Mammary microvascular endothelial cell (primary cell): Measurements from ENCODE around the gene FFAR4. TPM values are rescaled to one million over a fixed set of nuclear protein-coding genes. Genes with fewer than 3 reads are reported as not detected.

Experiments used
- total RNA-seq: library from RNA; depleted of rRNA; stranded (reverse); fragments of >200 nt; gene quantifications from 2 replicates; pipeline ENCODE4 v1.2.3, GENCODE V29; 2015

The FFAR4 gene
- total RNA-seq: not detected in 2 replicates

GRCh38 chr10:93566435-93567276, at the start of gene FFAR4:
TSS of gene FFAR4 (plus strand) at chr10:93566665. CDS start at chr10:93566721, 56 bp downstream.

DNA sequence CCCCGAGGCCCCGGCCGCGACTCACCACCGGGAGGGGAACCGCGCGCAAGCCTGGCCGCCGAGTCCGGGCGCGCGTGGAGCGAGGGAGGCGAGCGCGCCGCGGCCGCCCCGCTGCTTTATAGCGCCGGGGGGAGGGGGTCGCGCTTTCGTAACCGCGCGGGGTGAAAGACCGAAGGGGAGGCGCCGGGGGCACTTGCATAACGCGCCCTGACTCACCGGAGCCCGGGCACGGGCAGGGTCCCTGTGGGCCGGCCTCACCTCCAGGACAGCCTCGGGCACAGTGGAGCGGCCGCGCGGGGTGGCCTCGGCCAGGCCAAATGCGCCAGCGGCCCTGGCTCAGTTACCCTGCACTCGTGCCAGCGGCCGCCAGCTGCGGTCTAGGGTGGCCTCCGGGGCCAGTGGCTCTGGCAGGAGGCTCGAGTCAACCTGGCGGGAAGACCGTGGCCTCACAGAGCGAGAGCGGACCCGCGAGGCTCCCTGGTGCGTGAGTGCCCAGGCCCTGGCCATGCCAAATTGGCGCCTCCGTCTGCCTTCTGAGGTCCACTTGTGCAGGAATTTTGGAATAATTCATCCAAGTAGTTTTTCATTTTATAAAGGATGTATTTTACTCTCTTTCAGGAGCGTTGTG, 34.8 kb downstream of the FFAR4 start, which contains the start of gene RBP4:
RBP4 (minus strand) TSS at position 90 of the 628 bp plus-strand sequence. CDS start 207 bp downstream, outside the sequence.

DNA sequence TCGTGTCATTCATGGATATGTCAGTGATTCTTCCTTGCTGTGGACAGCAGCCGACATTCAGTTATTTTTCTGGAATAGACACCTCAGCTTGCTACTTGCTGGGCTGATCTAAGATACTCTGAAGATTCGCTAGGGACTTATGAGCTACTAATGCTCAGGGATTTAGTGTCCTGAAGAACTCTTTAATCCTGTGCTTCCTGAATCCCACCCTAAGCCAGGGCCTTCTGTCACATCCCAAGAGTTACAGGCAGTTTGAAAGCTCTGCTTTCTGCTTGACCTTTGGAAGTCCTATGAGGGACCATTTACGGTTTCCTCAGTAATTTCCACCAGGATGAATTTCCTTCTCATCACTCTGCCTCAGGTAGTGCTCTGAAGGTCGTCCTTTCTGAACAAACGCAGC, 45.8 kb downstream of the FFAR4 start, which contains the start of gene PDE6C:
PDE6C (plus strand) TSS at position 227 of the 400 bp plus-strand sequence. CDS start 189 bp downstream, outside the sequence.

Other genes with a start within 250 kb of the FFAR4 start
- 256 and 267 TPM in 2 replicates for gene MYOF, start 84.3 kb upstream of the FFAR4 start, total RNA-seq
- gene CEP55, start 70.1 kb upstream of the FFAR4 start, total RNA-seq: 83.6 and 85.5 TPM in 2 replicates
- gene RBP4, start 34.6 kb downstream of the FFAR4 start, total RNA-seq: not detected in 2 replicates
- gene PDE6C, start 45.9 kb downstream of the FFAR4 start, total RNA-seq: not detected in 2 replicates
- 3.9 and 5.2 TPM in 2 replicates for gene FRA10AC1, start 135.9 kb downstream of the FFAR4 start, total RNA-seq
- gene LGI1, start 191.3 kb downstream of the FFAR4 start, total RNA-seq: not detected in 2 replicates